ENCODE data around the gene BRIX1. TPM values are rescaled to one million over a fixed set of nuclear protein-coding genes. Genes with fewer than 3 reads are reported as not detected.

The BRIX1 gene
- total and polyA plus RNA-seq, 2 experiments from 2014 or later = 39.7 to 45.8 TPM

DNA sequence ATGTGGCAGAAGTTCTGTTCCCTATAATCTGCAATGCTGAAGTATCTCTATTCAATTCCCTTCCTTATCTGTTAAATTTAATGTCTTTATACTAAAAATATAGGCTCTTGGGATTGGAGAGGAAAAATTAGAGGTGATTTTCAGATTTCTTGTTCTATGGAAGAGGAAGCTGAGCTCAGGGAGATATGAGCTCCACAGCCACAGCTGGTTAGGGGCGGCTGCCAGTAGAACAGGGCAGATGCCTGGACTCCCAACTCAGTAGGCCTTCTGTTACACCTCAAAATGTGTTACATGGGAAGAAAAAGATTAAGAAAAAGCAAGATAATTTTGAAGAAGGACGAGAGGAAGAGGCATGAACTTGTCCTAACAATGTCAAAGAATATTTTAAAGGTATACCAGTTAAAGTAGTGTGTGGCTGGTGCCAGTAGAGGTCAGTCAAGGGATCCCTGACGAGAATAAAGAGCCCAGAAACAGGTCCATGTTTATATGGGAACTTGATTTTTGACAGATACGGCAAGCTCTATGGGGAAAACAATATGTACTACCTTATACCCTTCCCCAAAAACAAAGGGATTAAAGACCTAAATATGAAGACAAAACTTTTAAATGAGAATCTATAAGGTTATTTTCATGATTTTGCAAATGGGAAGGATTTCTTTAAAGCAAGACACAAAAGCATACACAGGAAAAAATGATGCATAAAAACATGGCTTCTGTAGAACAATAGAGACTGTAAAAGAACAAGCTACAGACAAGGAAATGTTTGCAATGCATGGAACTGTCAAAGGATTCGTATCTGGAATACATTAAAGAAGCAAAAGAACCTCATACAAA is 42.6 kb downstream of the BRIX1 start:
- WGBS, 2 experiments (ENCODE audit: low coverage in 1 of 2, low lambda C conversion rate in 2 of 2, missing lambda C conversion rate in 2 of 2) = 32 to 39% methylated on average over 5 of the region's 5 CpGs
- in situ Hi-C loops (cut with MboI) = no loop called here
- H3K4me2 ChIP-seq (ENCODE audit: unreplicated experiment) = no peak overlapping the region
- H4K20me1 ChIP-seq (ENCODE audit: insufficient read depth) = no peaks in the 10 kb centered on the region
- no peak overlapping the region for H3K4me3 ChIP-seq
- H3K79me2 ChIP-seq (ENCODE audit: insufficient read depth) = no peaks in the 10 kb centered on the region
- H3K27me3 ChIP-seq (replicated peaks; ENCODE audit: insufficient read depth) = no peaks in the 10 kb centered on the region
- H3F3A ChIP-seq (ENCODE audit: insufficient read depth) = peaks cover 30% of the 10 kb centered on the region
- H3K9me3 ChIP-seq (ENCODE audit: low read depth) = no peaks in the 10 kb centered on the region
- H2AFZ ChIP-seq = no peak overlapping the region
- DNase-seq = peak; percentile 68
- peak overlapping the region; percentile 31 for H3K27ac ChIP-seq
- H3K4me1 ChIP-seq (ENCODE audit: insufficient read depth) = peaks cover 21% of the 10 kb centered on the region
- TF ChIP-seq EZH2 (IDR thresholded peaks at IDR 0.05; ENCODE audit: insufficient read depth, poor library complexity, severe bottlenecking) (no peak), EZH2phosphoT487 (IDR thresholded peaks at IDR 0.05; ENCODE audit: insufficient read depth, low read depth) (no peak)
- H3K9me2 ChIP-seq (ENCODE audit: insufficient read depth) = no peaks in the 10 kb centered on the region
- H3K36me3 ChIP-seq (ENCODE audit: low read depth) = peaks cover 23% of the 10 kb centered on the region
- H3K9ac ChIP-seq = peak overlapping the region; percentile 4; the same call in 1 of the 2 replicates

DNA sequence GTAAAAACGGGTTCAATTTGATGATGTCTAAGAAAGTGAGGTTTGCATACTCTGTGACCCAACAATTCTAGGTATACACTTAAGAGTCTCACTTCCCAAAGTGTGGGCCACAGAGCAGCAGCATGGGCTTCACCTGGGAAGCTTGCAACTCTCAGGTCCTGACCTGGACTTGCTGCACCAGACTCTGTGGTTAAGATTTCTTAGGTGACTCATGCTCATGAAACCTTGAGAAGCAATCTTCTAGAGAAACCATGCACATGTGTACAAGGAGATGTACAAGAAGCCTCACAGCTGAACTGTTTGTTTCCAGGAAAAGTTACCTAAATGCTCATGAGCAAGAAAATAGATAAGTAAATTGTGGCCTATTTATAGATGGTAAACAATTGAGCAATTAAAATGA is 43.8 kb downstream of the BRIX1 start:
- Histone ChIP-seq H3K36me3 (ENCODE audit: low read depth) (peaks cover 12% of the 10 kb centered on the region), H3K4me1 (ENCODE audit: insufficient read depth) (peaks cover 21% of the 10 kb centered on the region), H3K9me3 (ENCODE audit: low read depth) (no peaks in the 10 kb centered on the region), H3K27ac (no peak overlapping the region), H3F3A (ENCODE audit: insufficient read depth) (peaks cover 30% of the 10 kb centered on the region), H3K4me2 (ENCODE audit: unreplicated experiment) (no peak overlapping the region), H3K9ac (no peak overlapping the region), H4K20me1 (ENCODE audit: insufficient read depth) (no peaks in the 10 kb centered on the region), H2AFZ (no peak overlapping the region), H3K27me3 (replicated peaks; ENCODE audit: insufficient read depth) (no peaks in the 10 kb centered on the region), H3K79me2 (ENCODE audit: insufficient read depth) (no peaks in the 10 kb centered on the region), H3K4me3 (no peak overlapping the region), H3K9me2 (ENCODE audit: insufficient read depth) (no peaks in the 10 kb centered on the region)
- 93 to 97% methylated on average over 1 of the region's 1 CpG for WGBS, 2 experiments (ENCODE audit: low coverage in 1 of 2, low lambda C conversion rate in 2 of 2, missing lambda C conversion rate in 2 of 2)
- in situ Hi-C loops (cut with MboI) = no loop called here
- TF ChIP-seq EZH2phosphoT487 (IDR thresholded peaks at IDR 0.05; ENCODE audit: insufficient read depth, low read depth) = no peak
- no peak for TF ChIP-seq EZH2 (IDR thresholded peaks at IDR 0.05; ENCODE audit: insufficient read depth, poor library complexity, severe bottlenecking)
- DNase-seq = peak; percentile 63

DNA sequence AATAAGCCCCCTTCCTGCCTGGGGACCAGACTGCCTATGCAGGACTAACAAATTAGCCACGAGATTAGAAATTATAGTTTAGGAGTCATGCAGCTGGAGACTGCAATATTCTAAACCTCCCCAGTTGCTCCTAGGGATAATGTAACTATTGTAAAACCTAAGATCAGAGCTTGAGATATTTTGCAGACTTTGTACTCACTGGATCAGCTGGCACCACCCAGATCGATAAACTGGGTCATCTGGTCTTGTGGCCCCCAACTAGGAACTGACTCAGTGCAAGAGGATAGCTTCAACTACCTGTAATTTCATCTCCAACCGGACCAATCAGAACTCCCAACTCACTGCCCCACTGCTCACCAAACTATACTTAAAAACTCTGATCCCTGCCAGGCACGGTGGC is 52.0 kb downstream of the BRIX1 start:
- no peak overlapping the region for H3K27ac ChIP-seq
- no peak overlapping the region for H3K9ac ChIP-seq
- in situ Hi-C loops (cut with MboI) = no loop called here
- no peaks in the 10 kb centered on the region for H3K9me2 ChIP-seq (ENCODE audit: insufficient read depth)
- no peaks in the 10 kb centered on the region for H3K27me3 ChIP-seq (replicated peaks; ENCODE audit: insufficient read depth)
- no peaks in the 10 kb centered on the region for H3K4me1 ChIP-seq (ENCODE audit: insufficient read depth)
- DNase-seq = no peak
- no peak overlapping the region for H3K4me3 ChIP-seq
- no peak overlapping the region for H2AFZ ChIP-seq
- no peaks in the 10 kb centered on the region for H3K36me3 ChIP-seq (ENCODE audit: low read depth)
- no peaks in the 10 kb centered on the region for H4K20me1 ChIP-seq (ENCODE audit: insufficient read depth)
- 95 to 98% methylated on average over 4 of the region's 4 CpGs for WGBS, 2 experiments (ENCODE audit: low coverage in 1 of 2, low lambda C conversion rate in 2 of 2, missing lambda C conversion rate in 2 of 2)
- no peak overlapping the region for H3K4me2 ChIP-seq (ENCODE audit: unreplicated experiment)
- H3F3A ChIP-seq (ENCODE audit: insufficient read depth) = no peaks in the 10 kb centered on the region
- no peak for TF ChIP-seq EZH2phosphoT487 (IDR thresholded peaks at IDR 0.05; ENCODE audit: insufficient read depth, low read depth)
- no peak for TF ChIP-seq EZH2 (IDR thresholded peaks at IDR 0.05; ENCODE audit: insufficient read depth, poor library complexity, severe bottlenecking)
- H3K9me3 ChIP-seq (ENCODE audit: low read depth) = no peaks in the 10 kb centered on the region
- no peaks in the 10 kb centered on the region for H3K79me2 ChIP-seq (ENCODE audit: insufficient read depth)

DNA sequence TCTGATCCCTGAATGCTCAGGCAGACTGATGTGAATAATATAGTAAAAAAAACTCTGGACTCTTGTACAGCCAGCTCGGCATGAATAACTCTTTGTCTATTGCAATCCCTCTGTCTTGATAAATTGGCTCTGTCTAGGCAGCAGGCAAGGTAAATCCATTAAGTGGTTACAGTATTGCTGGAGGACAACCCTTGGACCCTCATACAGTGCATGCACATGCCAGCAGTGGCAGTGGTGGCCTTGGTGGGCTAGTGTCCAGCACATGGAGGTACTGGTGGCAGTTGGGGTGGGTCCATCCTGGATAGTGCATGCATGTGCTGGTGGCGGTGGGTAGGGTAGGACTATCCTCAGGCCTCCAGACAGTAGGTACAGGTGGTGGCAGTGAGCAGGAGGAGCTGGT is 52.7 kb downstream of the BRIX1 start:
- no peaks in the 10 kb centered on the region for H3F3A ChIP-seq (ENCODE audit: insufficient read depth)
- TF ChIP-seq EZH2 (IDR thresholded peaks at IDR 0.05; ENCODE audit: insufficient read depth, poor library complexity, severe bottlenecking) (no peak), EZH2phosphoT487 (IDR thresholded peaks at IDR 0.05; ENCODE audit: insufficient read depth, low read depth) (no peak)

More for the DNA sequence above, 52.7 kb downstream of the BRIX1 start:
- Histone ChIP-seq H3K4me1 (ENCODE audit: insufficient read depth) (no peaks in the 10 kb centered on the region), H3K27ac (no peak overlapping the region), H3K9me2 (ENCODE audit: insufficient read depth) (no peaks in the 10 kb centered on the region), H3K36me3 (ENCODE audit: low read depth) (no peaks in the 10 kb centered on the region), H3K79me2 (ENCODE audit: insufficient read depth) (no peaks in the 10 kb centered on the region), H3K4me2 (ENCODE audit: unreplicated experiment) (no peak overlapping the region), H3K4me3 (no peak overlapping the region), H3K9me3 (ENCODE audit: low read depth) (no peaks in the 10 kb centered on the region), H4K20me1 (ENCODE audit: insufficient read depth) (no peaks in the 10 kb centered on the region), H3K27me3 (replicated peaks; ENCODE audit: insufficient read depth) (no peaks in the 10 kb centered on the region), H3K9ac (no peak overlapping the region), H2AFZ (no peak overlapping the region)
- 97 to 98% methylated on average over 2 of the region's 2 CpGs for WGBS, 2 experiments (ENCODE audit: low coverage in 1 of 2, low lambda C conversion rate in 2 of 2, missing lambda C conversion rate in 2 of 2)
- in situ Hi-C loops (cut with MboI) = no loop called here
- no peak for DNase-seq
